ENCODE results near the gene HPS1. TPM values are rescaled to one million over a fixed set of nuclear protein-coding genes. Genes with fewer than 3 reads are reported as not detected.

The HPS1 gene
- total RNA-seq, 1 donor from 2014 or later = 34.7 TPM

GRCh38 chr10:98450618-98451017 is 3.9 kb upstream of the HPS1 start:
- H2AFZ ChIP-seq (ENCODE audit: low read depth, low read length) = no peak overlapping the region
- Mint-ChIP-seq H3K27ac (ENCODE audit: unreplicated experiment) (no peak overlapping the region), H3K4me1 (ENCODE audit: low read depth, unreplicated experiment) (no peaks in the 10 kb centered on the region), H3K4me3 (ENCODE audit: unreplicated experiment) (no peak overlapping the region), H3K27me3 (ENCODE audit: low read depth, unreplicated experiment) (peaks cover 1% of the 10 kb centered on the region), H3K36me3 (ENCODE audit: low read depth, unreplicated experiment) (no peaks in the 10 kb centered on the region), H3K9me3 (ENCODE audit: unreplicated experiment) (peaks cover 2% of the 10 kb centered on the region)
- no peaks in the 10 kb centered on the region for H3K9me3 ChIP-seq (ENCODE audit: insufficient read depth, low read depth, low read length)
- TF ChIP-seq EZH2 (IDR thresholded peaks at IDR 0.05; ENCODE audit: insufficient read depth, low read length) = no peak
- no peak for TF ChIP-seq CTCF (IDR thresholded peaks at IDR 0.05; ENCODE audit: insufficient read depth, low read depth, low read length)
- no peak overlapping the region for H3K4me2 ChIP-seq (ENCODE audit: low read length)
- no peak overlapping the region for H3K9ac ChIP-seq (ENCODE audit: low read length)
- H3K27me3 ChIP-seq (ENCODE audit: insufficient read depth, low read length) = no peaks in the 10 kb centered on the region
- H4K20me1 ChIP-seq (ENCODE audit: insufficient read depth, low read length) = peaks cover 2% of the 10 kb centered on the region
- no peak overlapping the region for H3K27ac ChIP-seq (ENCODE audit: low read depth, low read length)
- FAIRE-seq = no peak
- no peak for DNase-seq (ENCODE audit: low read depth)
- peaks cover 3% of the 10 kb centered on the region for H3K4me1 ChIP-seq (ENCODE audit: insufficient read depth, low read length)
- H3K79me2 ChIP-seq (ENCODE audit: insufficient read depth, low read length) = peaks cover 9% of the 10 kb centered on the region
- H3K4me3 ChIP-seq (ENCODE audit: insufficient read depth, low read depth, low read length) = no peak overlapping the region
- H3K36me3 ChIP-seq (ENCODE audit: insufficient read depth, low read length) = no peaks in the 10 kb centered on the region

GRCh38 chr10:98449287-98449686 is 2.6 kb upstream of the HPS1 start:
- H3K79me2 ChIP-seq (ENCODE audit: insufficient read depth, low read length) = peaks cover 16% of the 10 kb centered on the region
- H3K36me3 ChIP-seq (ENCODE audit: insufficient read depth, low read length) = peaks cover 4% of the 10 kb centered on the region
- no peak for FAIRE-seq
- Mint-ChIP-seq H3K9me3 (ENCODE audit: unreplicated experiment) (peaks cover 4% of the 10 kb centered on the region), H3K27me3 (ENCODE audit: low read depth, unreplicated experiment) (no peaks in the 10 kb centered on the region), H3K36me3 (ENCODE audit: low read depth, unreplicated experiment) (peaks cover 2% of the 10 kb centered on the region), H3K27ac (ENCODE audit: unreplicated experiment) (no peak overlapping the region), H3K4me1 (ENCODE audit: low read depth, unreplicated experiment) (no peaks in the 10 kb centered on the region), H3K4me3 (ENCODE audit: unreplicated experiment) (no peak overlapping the region)
- no peak overlapping the region for H3K9ac ChIP-seq (ENCODE audit: low read length)
- no peak for DNase-seq (ENCODE audit: low read depth)
- peaks cover 4% of the 10 kb centered on the region for H3K4me1 ChIP-seq (ENCODE audit: insufficient read depth, low read length)
- H3K4me2 ChIP-seq (ENCODE audit: low read length) = no peak overlapping the region
- peaks cover 13% of the 10 kb centered on the region for H4K20me1 ChIP-seq (ENCODE audit: insufficient read depth, low read length)
- no peaks in the 10 kb centered on the region for H3K27me3 ChIP-seq (ENCODE audit: insufficient read depth, low read length)
- TF ChIP-seq EZH2 (IDR thresholded peaks at IDR 0.05; ENCODE audit: insufficient read depth, low read length) = no peak
- no peak for TF ChIP-seq CTCF (IDR thresholded peaks at IDR 0.05; ENCODE audit: insufficient read depth, low read depth, low read length)
- H3K9me3 ChIP-seq (ENCODE audit: insufficient read depth, low read depth, low read length) = no peaks in the 10 kb centered on the region
- no peak overlapping the region for H2AFZ ChIP-seq (ENCODE audit: low read depth, low read length)
- H3K4me3 ChIP-seq (ENCODE audit: insufficient read depth, low read depth, low read length) = no peak overlapping the region
- H3K27ac ChIP-seq (ENCODE audit: low read depth, low read length) = no peak overlapping the region

GRCh38 chr10:98446151-98446660 is 529 bp downstream of the HPS1 start:
- peak overlapping the region; percentile 64 for H3K27ac ChIP-seq (ENCODE audit: low read depth, low read length)
- peak overlapping the region; percentile 72 for H3K27ac Mint-ChIP-seq (ENCODE audit: unreplicated experiment)
- peak overlapping the region; percentile 69 for H3K4me3 ChIP-seq (ENCODE audit: insufficient read depth, low read depth, low read length)
- peak; percentile 20 for DNase-seq (ENCODE audit: low read depth)
- peak overlapping the region; percentile 84 for H3K4me2 ChIP-seq (ENCODE audit: low read length)
- peaks cover 9% of the 10 kb centered on the region for H3K36me3 Mint-ChIP-seq (ENCODE audit: low read depth, unreplicated experiment)
- peaks cover 25% of the 10 kb centered on the region for H3K79me2 ChIP-seq (ENCODE audit: insufficient read depth, low read length)
- H3K4me1 ChIP-seq (ENCODE audit: insufficient read depth, low read length) = peaks cover 4% of the 10 kb centered on the region
- peaks cover 13% of the 10 kb centered on the region for H3K36me3 ChIP-seq (ENCODE audit: insufficient read depth, low read length)
- no peak for TF ChIP-seq CTCF (IDR thresholded peaks at IDR 0.05; ENCODE audit: insufficient read depth, low read depth, low read length)
- TF ChIP-seq EZH2 (IDR thresholded peaks at IDR 0.05; ENCODE audit: insufficient read depth, low read length) = no peak
- no peaks in the 10 kb centered on the region for H3K27me3 ChIP-seq (ENCODE audit: insufficient read depth, low read length)
- H3K9me3 Mint-ChIP-seq (ENCODE audit: unreplicated experiment) = peaks cover 4% of the 10 kb centered on the region
- peak overlapping the region; percentile 97 for H2AFZ ChIP-seq (ENCODE audit: low read depth, low read length)
- FAIRE-seq = no peak
- H3K9ac ChIP-seq (ENCODE audit: low read length) = peak overlapping the region; percentile 92
- H3K9me3 ChIP-seq (ENCODE audit: insufficient read depth, low read depth, low read length) = no peaks in the 10 kb centered on the region
- H4K20me1 ChIP-seq (ENCODE audit: insufficient read depth, low read length) = peaks cover 17% of the 10 kb centered on the region
- no peaks in the 10 kb centered on the region for H3K4me1 Mint-ChIP-seq (ENCODE audit: low read depth, unreplicated experiment)
- H3K4me3 Mint-ChIP-seq (ENCODE audit: unreplicated experiment) = peak overlapping the region; percentile 88
- H3K27me3 Mint-ChIP-seq (ENCODE audit: low read depth, unreplicated experiment) = no peaks in the 10 kb centered on the region
